Astrocyte (in vitro differentiated cells and primary cell): Measurements from ENCODE around the gene PPP1R1A.

ENCODE experiments used
- CTCF ChIP-seq: IDR thresholded peaks from 2 replicates; pipeline ENCODE4 v1.5.1; 2011; ENCODE audit warnings: low read depth, mild to moderate bottlenecking, inconsistent platforms, low read length, moderate library complexity; ENCODE audit not compliant: insufficient read depth
- EZH2 ChIP-seq: IDR thresholded peaks from 2 replicates; pipeline ENCODE4 v1.6.1; 2012; ENCODE audit warnings: mild to moderate bottlenecking, low read length, inconsistent platforms; ENCODE audit not compliant: insufficient read depth

- TF ChIP-seq EZH2 (no peak), CTCF (no peak)
These were observed 23.8 kb upstream of the PPP1R1A start for GRCh38 chr12:54612225-54612750.
